Right ventricle myocardium superior (tissue), 1 donor: ENCODE data around the gene LYPD4. TPM values are rescaled to one million over a fixed set of nuclear protein-coding genes. Genes with fewer than 3 reads are reported as not detected.

ENCODE experiments used
- ATAC-seq: fragments of 200-7000 bp; cut with Tn5 transposase; one replicate; pipeline ENCODE4 v1.9.1; 2020; ENCODE audit warnings: mild to moderate bottlenecking; ENCODE audit not compliant: poor library complexity
- DNase-seq: peaks from one replicate; pipeline ENCODE4 v3.0.0-alpha.2; 2020
- intact Hi-C: fragments of 100-400 bp; cut with DNase I; formaldehyde crosslinking; loops from one replicate; pipeline ENCODE4 v1.11.2; 2022
- total RNA-seq: library from RNA; stranded (reverse); fragmentation: NEBNext Ultra II Directional; extraction: Animal tissue kit (Norgen Biotek cat#: 25700); gene quantifications from one replicate; pipeline ENCODE4 v1.2.1, GENCODE V29; 2021
- donor health status: DM: no; HTN: yes; CAD: no; lungs with severe emphysema.

Gene LYPD4
- total RNA-seq, 1 donor from 2014 or later = not detected

- intact Hi-C loops = no loop called here
- DNase-seq (peak; percentile 65), ATAC-seq (no peak)
These were observed 16.1 kb upstream of the LYPD4 start for GRCh38 chr19:41860419-41861115.

- intact Hi-C loops = no loop called here
- DNase-seq (peak; percentile 99), ATAC-seq (peak; percentile 97)
These were observed 15.3 kb upstream of the LYPD4 start, which contains the start of gene RPS19 for GRCh38 chr19:41859618-41860418. RPS19 (plus strand) TSS chr19:41860255; CDS start chr19:41860775, 520 bp downstream.

- intact Hi-C loops = no loop called here
- ATAC-seq = no peak
- DNase-seq = no peak
These were observed 14.7 kb upstream of the LYPD4 start for GRCh38 chr19:41859213-41859617.

GRCh38 chr19:41853768-41854167 lies 9.3 kb upstream of the LYPD4 start:
- no peak for ATAC-seq
- intact Hi-C loops = no loop called here
- DNase-seq = no peak

GRCh38 chr19:41853344-41853743 lies 8.9 kb upstream of the LYPD4 start:
- no peak for DNase-seq

GRCh38 chr19:41851456-41851855 lies 7.0 kb upstream of the LYPD4 start:
- intact Hi-C loops = no loop called here
- no peak for DNase-seq
- no peak for ATAC-seq

More at GRCh38 chr19:41853344-41853743, 8.9 kb upstream of the LYPD4 start:
- ATAC-seq = no peak
- intact Hi-C loops = no loop called here

DNA sequence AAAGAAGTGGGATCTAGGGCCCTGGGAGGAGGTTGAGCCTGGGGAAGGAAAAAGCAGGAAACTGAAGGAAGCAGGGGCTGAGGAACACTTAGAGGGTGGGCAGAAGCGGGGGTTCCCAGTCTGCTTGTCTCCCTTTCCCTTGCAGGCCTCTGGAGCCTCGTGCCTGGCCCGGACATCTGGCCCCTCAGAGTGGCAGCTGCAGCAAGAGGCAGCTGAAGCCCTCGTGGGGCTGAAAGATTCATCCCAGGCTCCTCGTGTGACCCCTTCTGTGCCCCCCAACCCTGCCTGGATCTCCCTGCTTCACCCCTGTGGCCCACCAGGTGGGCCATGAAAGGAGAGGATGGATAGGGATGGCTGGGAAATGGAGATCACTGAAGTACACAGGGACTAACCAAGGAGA lies 5.9 kb upstream of the LYPD4 start:
- DNase-seq = peak; percentile 6
- no peak for ATAC-seq
- intact Hi-C loops = no loop called here

GRCh38 chr19:41849067-41849466 lies 4.6 kb upstream of the LYPD4 start:
- DNase-seq (no peak), ATAC-seq (no peak)
- intact Hi-C loops = no loop called here

DNA sequence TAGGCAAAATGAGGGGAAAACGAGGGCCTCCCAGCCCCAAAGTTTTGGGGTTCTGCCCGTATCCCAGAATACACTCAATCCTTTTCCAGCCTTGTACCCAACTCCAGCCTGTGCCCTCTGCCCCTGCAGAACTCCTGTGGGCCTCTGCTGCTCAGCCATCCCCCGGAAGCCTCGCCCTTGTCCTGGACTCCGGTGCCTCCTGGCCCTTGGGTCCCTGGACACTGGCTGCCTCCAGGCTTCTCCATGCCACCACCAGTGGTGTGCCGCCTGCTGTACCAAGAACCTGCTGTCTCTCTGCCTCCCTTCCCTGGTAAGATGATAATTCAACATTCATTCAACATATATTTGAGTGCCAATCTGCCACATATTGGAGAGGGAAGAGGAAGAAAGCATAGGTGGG lies 4.2 kb upstream of the LYPD4 start:
- ATAC-seq = no peak
- intact Hi-C loops = no loop called here
- no peak for DNase-seq

GRCh38 chr19:41847351-41848105 lies 3.0 kb upstream of the LYPD4 start:
- intact Hi-C loops = no loop called here
- ATAC-seq = no peak
- DNase-seq = no peak

DNA sequence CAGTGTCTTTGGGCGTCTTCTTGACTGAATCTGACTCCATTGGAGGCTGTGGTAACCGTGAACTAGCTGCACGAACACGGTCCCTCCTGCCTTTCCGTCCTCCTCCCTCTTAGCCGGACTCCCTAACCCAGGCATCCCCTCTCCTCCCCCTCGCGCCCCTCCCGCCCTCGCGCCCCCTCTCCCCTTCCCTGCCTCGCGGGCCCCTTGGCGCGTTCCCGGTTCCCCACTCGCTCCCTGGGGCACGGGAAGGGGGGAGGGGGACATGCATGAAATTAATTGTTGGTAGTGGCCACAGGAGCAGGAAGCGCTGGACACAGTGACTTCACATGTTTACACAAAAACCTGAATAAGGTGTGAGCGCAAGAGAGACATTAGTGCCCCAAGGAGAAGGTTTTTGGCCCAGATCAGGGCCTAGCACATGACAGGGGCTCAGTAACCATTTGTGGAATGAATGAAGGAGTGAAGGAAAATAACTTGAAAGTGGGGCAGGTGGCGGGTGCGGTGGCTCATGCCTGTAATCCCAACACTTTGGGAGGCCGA lies 638 bp upstream of the LYPD4 start:
- intact Hi-C loops = no loop called here
- ATAC-seq = no peak
- DNase-seq = no peak

GRCh38 chr19:41845001-41845050 lies 343 bp upstream of the LYPD4 start, which contains the start of gene DMRTC2:
DMRTC2 (plus strand) TSS chr19:41845042; CDS start chr19:41847429, 2,387 bp downstream.
- no peak for DNase-seq
- no peak for ATAC-seq
- intact Hi-C loops = no loop called here

- ATAC-seq = no peak
- no peak for DNase-seq
- intact Hi-C loops = no loop called here
These were observed 1.1 kb downstream of the LYPD4 start for GRCh38 chr19:41843371-41843770.

DNA sequence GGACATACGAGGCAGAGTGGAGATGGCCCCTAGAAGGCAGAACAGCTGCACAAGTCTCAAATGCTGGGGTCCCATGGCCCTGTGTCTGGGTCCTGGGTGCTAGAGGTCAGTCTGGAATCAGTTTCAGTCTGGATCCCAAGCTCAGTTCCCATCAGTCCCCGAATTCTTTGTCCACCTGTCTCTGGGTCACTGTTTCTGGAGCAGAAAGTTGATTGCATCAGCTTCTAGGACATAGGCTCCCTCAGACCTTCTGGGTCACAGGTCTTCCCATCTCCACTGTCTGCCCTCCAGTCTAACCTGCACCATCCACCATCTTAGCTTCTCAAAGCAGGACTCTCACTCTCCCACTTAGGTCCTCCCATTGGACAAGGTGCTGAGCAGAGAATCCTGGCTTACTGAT lies 5.3 kb downstream of the LYPD4 start:
- no peak for ATAC-seq
- intact Hi-C loops = no loop called here
- DNase-seq = no peak

DNA sequence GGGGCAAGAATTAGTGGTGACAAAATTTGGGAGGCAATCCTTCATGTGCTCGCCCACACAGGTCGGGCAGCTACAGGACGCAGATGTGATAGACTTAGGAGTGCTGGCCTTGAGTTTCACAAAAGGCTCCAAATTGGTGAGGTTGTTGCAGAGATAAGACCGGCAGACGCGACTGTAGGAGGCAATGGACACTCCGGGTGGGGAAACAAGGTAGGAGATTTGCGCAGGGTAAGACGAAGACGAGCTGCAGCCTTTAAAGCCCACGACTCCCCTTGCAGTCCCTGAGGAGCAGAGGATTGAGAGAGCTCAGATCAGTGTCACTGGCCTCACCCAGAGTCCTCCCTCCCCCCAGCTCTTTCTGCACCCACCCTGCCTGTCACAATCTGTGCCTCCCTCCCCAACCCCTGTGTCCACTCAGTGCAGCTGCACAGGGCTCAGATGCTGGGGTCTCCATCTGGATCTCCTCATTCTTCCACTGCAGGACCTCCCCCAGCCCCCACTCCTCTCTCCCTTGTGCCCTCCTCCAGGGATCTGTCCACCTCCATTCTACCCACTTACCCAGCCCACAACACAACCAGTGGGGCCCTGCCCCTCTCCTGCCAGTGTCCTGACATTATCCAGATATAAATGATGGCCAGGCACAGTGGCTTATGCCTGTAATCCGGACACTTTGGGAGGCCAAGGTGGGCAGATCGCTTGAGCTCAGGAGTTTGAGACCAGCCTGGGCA lies 6.3 kb downstream of the LYPD4 start:
- DNase-seq (no peak), ATAC-seq (no peak)
- intact Hi-C loops = no loop called here

GRCh38 chr19:41821003-41821735 lies 23.3 kb downstream of the LYPD4 start:
- DNase-seq = peak; percentile 26
- peak; percentile 43 for ATAC-seq
- intact Hi-C loops = no loop called here

GRCh38 chr19:41816761-41817160 lies 27.7 kb downstream of the LYPD4 start:
- no peak for DNase-seq
- intact Hi-C loops = no loop called here
- ATAC-seq = no peak

DNA sequence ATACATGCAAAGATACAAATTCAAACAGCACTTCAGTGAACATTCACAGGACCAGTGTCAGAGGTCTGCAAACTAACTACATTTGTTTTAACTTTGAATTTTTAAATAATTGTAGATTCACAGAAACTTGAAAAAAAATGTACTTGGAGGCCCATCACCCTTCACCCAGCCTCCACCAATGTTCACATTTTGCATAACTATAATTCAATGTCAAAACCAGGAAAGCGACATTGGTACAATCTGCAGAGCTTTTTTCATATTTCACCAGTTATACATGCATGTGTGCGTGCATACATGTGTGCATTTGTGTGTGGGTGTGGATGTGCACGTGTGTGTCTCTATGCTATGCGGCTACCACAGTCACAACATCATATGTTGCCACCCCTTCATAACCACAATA lies 29.2 kb downstream of the LYPD4 start:
- ATAC-seq (no peak), DNase-seq (no peak)
- intact Hi-C loops = no loop called here

DNA sequence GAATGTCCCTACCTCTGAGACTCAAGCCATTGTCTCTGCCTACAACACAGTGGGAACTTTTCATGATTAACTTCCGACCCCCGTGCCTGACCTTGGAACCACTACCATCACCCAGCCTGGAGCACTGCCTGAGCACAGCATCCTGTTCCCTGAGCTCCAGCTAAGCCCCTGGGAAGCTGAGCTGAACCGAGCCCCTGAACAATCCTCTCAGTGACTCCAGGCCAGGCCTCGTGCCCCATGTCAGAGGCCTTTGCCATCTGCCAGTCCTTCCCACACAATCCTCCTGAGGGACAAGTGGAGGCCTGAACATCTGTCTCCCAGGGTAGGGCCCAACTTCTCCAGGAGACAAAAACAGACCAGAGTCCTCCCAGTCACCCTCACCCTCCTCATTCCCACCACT lies 30.6 kb downstream of the LYPD4 start:
- no peak for ATAC-seq
- intact Hi-C loops = no loop called here
- DNase-seq = no peak
